Nasal cavity respiratory epithelium epithelial cell of viscerocranial mucosa (primary cell): Measurements from ENCODE around the gene C19orf67. TPM values are rescaled to one million over a fixed set of nuclear protein-coding genes. Genes with fewer than 3 reads are reported as not detected.

Experiments
- total RNA-seq: library from RNA; depleted of rRNA; stranded (reverse); fragments of >200 nt; gene quantifications from 2 replicates; pipeline ENCODE4 v1.2.3, GENCODE V29; 2014

Gene C19orf67
- total RNA-seq = 0.14 TPM in 1 of 2 replicates, not detected in the other

DNA sequence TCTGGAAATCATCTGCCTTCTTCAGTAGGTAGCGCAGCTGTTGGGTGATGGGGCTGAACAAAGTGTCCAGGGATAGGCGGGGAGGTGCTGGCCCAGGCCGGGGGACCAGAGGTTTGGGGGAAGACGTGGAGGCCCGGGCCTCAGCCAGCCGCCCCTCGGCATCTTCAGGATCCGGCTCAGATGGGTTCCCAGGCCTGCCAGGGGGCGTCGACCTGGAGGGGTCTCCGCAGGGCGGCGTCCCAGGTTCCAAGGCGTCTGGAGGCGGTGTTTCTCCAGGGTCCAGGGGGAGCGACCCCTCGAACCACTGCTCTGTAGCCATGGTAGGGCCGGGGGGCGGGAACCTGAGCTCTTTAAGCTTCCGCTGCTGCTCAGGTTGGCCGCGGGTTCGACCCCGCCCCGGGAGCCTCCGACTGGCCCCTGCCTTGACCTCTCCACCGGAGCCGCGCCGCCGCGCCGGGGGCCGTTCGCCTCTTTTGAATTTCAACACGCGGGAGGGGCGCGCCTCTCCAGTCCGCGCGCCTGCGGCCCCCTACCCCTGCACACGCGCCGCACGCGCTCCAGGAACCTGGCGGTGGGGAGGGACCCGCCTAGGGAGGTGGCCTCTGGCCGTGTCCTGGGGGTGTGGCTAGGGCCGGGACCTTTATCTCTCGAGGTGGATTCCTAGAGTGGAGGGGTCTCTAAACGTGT is at the start of gene C19orf67:
C19orf67 (minus strand) TSS at position 475 of the 687 bp plus-strand sequence; CDS start at position 319, 156 bp downstream.

DNA sequence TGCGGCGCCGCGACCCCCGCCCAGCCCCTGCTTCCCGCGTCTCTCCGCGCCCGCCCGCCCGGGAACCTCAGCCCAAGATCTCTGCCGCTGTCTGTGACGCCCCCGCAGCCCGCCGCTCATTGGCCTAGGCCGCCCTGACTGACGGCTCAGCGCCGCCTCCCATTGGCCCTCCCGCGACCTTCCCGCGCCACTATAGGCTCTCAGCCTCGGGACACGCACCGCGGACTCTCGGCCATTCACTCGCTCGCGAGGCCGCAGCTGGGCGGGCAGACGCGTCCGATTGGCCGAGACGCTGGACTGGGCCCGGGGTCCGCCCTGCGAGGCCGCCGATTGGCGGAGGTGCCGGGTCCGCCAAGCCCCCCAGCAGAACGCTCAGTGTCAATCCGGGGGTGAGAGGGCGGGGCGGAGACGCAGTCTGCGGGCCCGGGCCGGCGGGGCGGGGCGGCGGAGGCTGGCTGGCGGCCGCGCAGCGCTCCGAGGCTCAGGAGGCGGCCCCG is 32.1 kb upstream of the C19orf67 start, which contains the start of gene PRKACA:
PRKACA (minus strand) TSS at position 95 of the 497 bp plus-strand sequence. CDS start 215 bp downstream, outside the sequence.

DNA sequence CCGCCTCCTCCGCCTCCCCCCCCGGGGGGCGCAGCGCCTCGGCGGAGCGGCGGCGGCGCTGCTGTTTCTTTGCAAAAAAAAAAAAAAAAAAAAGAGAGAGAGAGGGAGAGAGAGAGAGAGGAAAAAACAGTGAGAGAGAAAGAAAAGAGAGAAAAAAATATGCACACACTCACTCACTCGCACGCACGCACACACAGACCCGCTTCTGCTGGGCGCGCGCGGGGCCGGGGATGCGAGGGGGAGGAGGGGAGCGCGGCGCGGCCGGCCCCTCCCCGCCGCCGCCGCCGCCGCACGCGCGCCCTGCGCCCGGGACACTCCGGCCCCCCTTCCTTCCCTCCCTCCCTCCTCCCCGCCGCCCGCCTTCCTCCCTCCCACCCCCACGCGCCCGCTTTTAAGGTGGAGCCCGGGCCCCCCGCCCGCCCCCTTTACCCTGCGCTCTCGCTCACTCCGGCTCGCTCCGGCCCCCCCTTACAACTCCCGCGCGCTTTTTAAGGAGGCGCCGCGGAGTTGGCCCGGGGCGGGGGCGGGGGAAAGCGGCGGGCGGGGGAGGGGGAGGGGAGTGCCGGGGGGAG is 5.0 kb upstream of the C19orf67 start, which contains the start of gene SAMD1:
SAMD1 (minus strand) TSS at position 243 of the 572 bp plus-strand sequence.

DNA sequence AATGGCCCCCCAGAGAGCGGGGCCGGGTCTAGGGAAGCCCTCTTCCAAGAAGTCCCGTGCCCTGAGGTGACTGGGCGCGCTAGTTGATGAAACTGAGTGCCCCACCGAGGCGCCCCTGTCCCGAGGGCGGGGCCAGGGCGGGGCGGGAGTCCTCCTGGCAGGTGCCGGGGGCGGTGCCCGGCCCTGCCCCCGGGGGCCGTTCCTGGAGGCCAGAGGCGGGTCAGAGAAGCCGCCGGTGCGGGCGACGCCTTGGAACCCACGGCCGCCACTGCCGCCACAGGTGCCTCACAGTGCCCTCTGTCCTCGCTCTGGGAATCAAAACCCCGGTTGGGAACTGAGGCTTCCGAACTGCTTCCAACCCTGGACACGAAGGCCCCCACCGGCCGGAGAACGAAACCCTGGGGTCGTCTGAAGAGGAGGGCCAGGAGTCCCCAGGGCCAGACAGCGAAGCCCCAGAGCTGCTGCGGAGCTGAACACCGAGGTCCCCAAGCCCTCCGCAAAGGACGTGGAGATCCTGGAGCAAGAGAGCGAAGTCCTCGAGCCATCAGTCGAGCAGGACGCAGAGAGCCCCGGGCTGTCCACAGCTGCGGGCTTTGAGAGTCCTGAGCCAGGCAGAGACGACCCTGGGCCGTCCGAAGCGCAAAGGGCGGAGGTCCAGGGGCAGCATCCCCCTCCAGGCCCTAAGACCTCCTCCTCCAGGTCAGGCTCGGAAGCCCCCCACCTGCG is 12.9 kb downstream of the C19orf67 start, which contains the start of gene MISP3:
MISP3 (plus strand) TSS at position 252 of the 726 bp plus-strand sequence. CDS start 524 bp downstream, outside the sequence.

DNA sequence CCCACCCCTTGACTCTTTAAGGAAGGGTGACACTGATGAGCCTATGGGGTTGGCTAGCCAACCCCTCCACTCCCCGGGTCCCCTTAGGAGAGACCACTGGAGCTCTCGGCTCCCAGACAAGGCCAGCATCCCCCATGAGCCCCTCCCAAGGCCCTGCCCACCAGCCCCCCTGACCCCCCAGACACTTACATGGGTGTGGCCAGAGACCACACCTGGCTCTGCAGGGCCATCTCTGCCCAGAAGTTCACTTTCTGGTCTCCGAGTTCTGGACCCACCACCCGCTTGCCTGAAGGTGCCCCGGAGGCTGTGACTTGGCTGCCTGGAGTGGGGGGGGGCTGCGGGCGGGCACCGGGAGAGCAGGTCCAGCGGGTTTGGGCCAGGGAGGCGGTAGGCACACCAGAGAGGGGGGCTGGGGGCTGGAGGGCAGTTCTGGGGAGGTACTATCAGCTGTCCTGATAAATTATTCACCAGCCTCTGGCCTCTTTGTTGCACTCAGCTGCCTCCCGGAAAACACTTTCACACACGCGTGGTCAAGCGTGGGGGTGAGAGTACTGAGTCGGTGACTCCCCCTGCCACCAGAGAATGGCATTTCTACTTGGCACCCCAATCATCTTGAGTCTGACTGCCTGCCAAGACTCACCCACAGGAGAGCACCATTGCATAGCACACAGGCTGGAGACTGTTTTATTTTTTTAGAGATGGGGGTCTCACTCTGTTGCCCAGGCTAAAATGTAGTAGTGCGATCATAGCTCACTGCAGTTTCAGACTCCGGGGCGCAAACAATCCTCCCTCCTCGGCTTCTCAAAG is 23.6 kb downstream of the C19orf67 start, which contains the start of gene PALM3:
PALM3 (minus strand) TSS at position 326 of the 807 bp plus-strand sequence; CDS start at position 230, 96 bp downstream.

DNA sequence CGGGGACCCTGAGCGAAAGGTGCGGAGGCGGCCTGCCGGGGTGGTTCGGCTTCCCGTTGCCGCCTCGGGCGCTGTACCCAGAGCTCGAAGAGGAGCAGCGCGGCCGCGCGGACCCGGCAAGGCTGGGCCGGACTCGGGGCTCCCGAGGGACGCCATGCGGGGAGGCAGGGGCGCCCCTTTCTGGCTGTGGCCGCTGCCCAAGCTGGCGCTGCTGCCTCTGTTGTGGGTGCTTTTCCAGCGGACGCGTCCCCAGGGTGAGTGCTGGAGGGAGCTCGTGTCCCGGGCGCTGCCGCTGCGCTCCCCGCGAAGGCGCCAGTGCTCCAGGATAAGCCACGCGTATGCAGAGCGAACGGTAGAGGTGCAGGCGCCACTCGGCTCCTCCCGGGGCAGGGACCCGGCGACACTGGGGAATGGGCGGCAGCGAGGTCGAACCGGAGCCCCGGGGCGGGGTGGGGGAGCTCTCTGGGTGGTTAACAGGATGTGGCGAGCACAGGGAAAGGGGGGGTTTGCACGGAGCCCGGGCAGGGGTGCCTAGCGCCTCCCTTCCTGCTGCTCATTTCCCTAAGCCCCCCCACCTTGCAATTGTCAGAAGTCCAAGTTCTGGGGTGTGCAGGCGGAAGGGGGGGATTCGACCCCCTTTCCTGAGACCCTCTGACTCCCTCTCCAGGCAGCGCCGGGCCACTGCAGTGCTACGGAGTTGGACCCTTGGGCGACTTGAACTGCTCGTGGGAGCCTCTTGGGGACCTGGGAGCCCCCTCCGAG is 53.7 kb downstream of the C19orf67 start, which contains the start of gene IL27RA:
IL27RA (plus strand) TSS at position 44 of the 762 bp plus-strand sequence; CDS start at position 155, 111 bp downstream.

Other genes with a start within 250 kb of the C19orf67 start
- 0.14 TPM in 1 of 2 replicates, not detected in the other for gene NANOS3, start 208.6 kb downstream of the C19orf67 start, total RNA-seq
- gene BRME1, start 179.7 kb downstream of the C19orf67 start, total RNA-seq = 0.68 and 1.8 TPM in 2 replicates
- gene CC2D1A, start 179.6 kb downstream of the C19orf67 start, total RNA-seq = 8.5 and 27.5 TPM in 2 replicates
- gene PODNL1, start 147.4 kb downstream of the C19orf67 start, total RNA-seq = under 0.01 and 2.5 TPM in 2 replicates
- gene DCAF15, start 133.3 kb downstream of the C19orf67 start, total RNA-seq = 7.9 and 11.4 TPM in 2 replicates
- 1.7 and 7.8 TPM in 2 replicates for gene RFX1, start 79.5 kb downstream of the C19orf67 start, total RNA-seq
- gene RLN3, start 57.6 kb downstream of the C19orf67 start, total RNA-seq = not detected in 2 replicates
- gene IL27RA, start 54.0 kb downstream of the C19orf67 start, total RNA-seq = 0.34 and 6.1 TPM in 2 replicates
- not detected in 2 replicates for gene PALM3, start 23.7 kb downstream of the C19orf67 start, total RNA-seq
- gene MISP3, start 13.0 kb downstream of the C19orf67 start, total RNA-seq = 0.34 and 1.00 TPM in 2 replicates
- 19.8 and 41.8 TPM in 2 replicates for gene SAMD1, start 5.0 kb upstream of the C19orf67 start, total RNA-seq
- 15.0 and 34.0 TPM in 2 replicates for gene PRKACA, start 32.0 kb upstream of the C19orf67 start, total RNA-seq
- gene ASF1B, start 50.8 kb upstream of the C19orf67 start, total RNA-seq = under 0.01 and 0.28 TPM in 2 replicates
- gene ADGRL1, start 120.4 kb upstream of the C19orf67 start, total RNA-seq = 3.8 and 13.0 TPM in 2 replicates